Lung (tissue), 12 donors: ENCODE data around the gene FBXO44. TPM values are rescaled to one million over a fixed set of nuclear protein-coding genes. Genes with fewer than 3 reads are reported as not detected.

ENCODE experiments used
- ATAC-seq: fragments of 200-7000 bp; cut with Tn5 transposase; one replicate; pipeline ENCODE4 v1.9.1; 2020; ENCODE audit warnings: moderate number of reproducible peaks; ENCODE audit not compliant: insufficient read depth, low FRiP score
- DNase-seq, 3 donors: peaks; one replicate each; pipeline ENCODE4 v3.0.0-alpha.2; 2013 to 2017
- H3K27ac ChIP-seq, 2 donors: one replicate each; pipeline ENCODE4 v1.5.1; 2013; ENCODE audit warnings: mild to moderate bottlenecking in 2 of 2, moderate library complexity in 2 of 2, control low read depth in 1 of 2, inconsistent platforms in 1 of 2, low read depth in 1 of 2, low read length in 1 of 2
- H3K27me3 ChIP-seq, 3 donors: one replicate each; pipeline ENCODE4 v1.5.1; 2013; ENCODE audit warnings: low read length in 2 of 3; ENCODE audit not compliant: control insufficient read depth in 3 of 3, insufficient read depth in 3 of 3
- H3K36me3 ChIP-seq, 4 donors: one replicate each; pipeline ENCODE4 v1.5.1; 2013; ENCODE audit warnings: low read length in 4 of 4, mild to moderate bottlenecking in 1 of 4, moderate library complexity in 1 of 4; ENCODE audit not compliant: control insufficient read depth in 4 of 4, insufficient read depth in 4 of 4
- H3K4me1 ChIP-seq, 5 donors: one replicate each; pipeline ENCODE4 v1.5.1; 2013; ENCODE audit warnings: low read length in 5 of 5, mild to moderate bottlenecking in 2 of 5, moderate library complexity in 1 of 5; ENCODE audit not compliant: control insufficient read depth in 5 of 5, insufficient read depth in 5 of 5
- H3K4me3 ChIP-seq: one replicate; pipeline ENCODE4 v1.5.1; 2013; ENCODE audit warnings: mild to moderate bottlenecking, control low read depth, moderate library complexity
- H3K9ac ChIP-seq, 2 donors: one replicate each; pipeline ENCODE4 v1.5.1; 2013; ENCODE audit warnings: low read length in 2 of 2, control low read depth in 1 of 2; ENCODE audit not compliant: insufficient read depth in 1 of 2
- H3K9me3 ChIP-seq, 4 donors: one replicate each; pipeline ENCODE4 v1.5.1; 2013; ENCODE audit warnings: low read length in 3 of 4, mild to moderate bottlenecking in 1 of 4, moderate library complexity in 1 of 4; ENCODE audit not compliant: control insufficient read depth in 4 of 4, insufficient read depth in 3 of 4
- WGBS, 2 donors: extraction: QIAGEN DNeasy Blood & Tissue Kit; methylation state at CpG; one replicate each; pipeline ENCODE4 v1.1.7; 2013; 5-methylcytosine and 5-hydroxymethylcytosine counted together
- polyA plus RNA-seq, 2 donors: library from polyadenylated mRNA; stranded (reverse); fragments of 200-250 nt; gene quantifications; one replicate each; pipeline ENCODE4 v1.2.1, GENCODE V29; 2013
- total RNA-seq, 2 donors: library from RNA; depleted of rRNA in 1 of 2; stranded (reverse); fragments of >200 nt in 1 of 2; gene quantifications; one replicate each; pipeline ENCODE4 v1.2.1, GENCODE V29; 2014 to 2021
- TF ChIP-seq, protein P1 (sequence below): IDR thresholded peaks from 2 replicates; pipeline ENCODE4 v1.5.1; 2012; ENCODE audit warnings: mild to moderate bottlenecking; ENCODE audit errors: control extremely low read depth, extremely low read depth
- donor health status: control.
- donor health status: control.
- donor health status: Bipolar disorder and iron deficiency.
- donor health status: healthy.
- donor health status: DM: yes; HTN: yes; CAD: no.

FBXO44 gene
- total and polyA plus RNA-seq, 4 donors: 10.6 to 19.6 (median 14.2) TPM

DNA sequence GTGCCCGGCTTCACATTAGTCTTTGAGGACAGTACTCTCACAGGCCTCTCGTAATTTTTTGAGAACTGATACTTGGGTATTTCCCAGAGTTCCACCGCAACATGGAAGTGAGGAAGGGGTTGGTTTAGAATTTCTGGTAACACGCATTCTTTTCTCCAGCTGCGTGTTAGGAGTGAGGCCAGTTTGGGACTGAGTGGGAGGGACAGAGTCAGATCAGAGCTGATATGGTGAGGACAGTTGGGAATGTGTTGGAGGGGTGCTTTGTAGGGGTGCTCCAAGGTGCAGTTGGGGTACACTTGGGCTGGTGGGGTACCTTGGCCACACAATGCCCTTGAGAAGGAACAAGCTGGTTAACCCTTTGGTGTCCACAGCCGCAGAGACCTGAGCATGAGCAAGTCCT lies 16.1 kb downstream of the FBXO44 start:
- no peaks in the 10 kb centered on the region for H3K27me3 ChIP-seq
- peaks cover 3 to 46% (median 11%) of the 10 kb centered on the region in 4 donors for H3K36me3 ChIP-seq
- DNase-seq: no peak
- H3K27ac ChIP-seq: peak overlapping the region in 1 of 2 donors; percentile 39
- no peak overlapping the region for H3K9ac ChIP-seq
- TF ChIP-seq, protein P1, sequence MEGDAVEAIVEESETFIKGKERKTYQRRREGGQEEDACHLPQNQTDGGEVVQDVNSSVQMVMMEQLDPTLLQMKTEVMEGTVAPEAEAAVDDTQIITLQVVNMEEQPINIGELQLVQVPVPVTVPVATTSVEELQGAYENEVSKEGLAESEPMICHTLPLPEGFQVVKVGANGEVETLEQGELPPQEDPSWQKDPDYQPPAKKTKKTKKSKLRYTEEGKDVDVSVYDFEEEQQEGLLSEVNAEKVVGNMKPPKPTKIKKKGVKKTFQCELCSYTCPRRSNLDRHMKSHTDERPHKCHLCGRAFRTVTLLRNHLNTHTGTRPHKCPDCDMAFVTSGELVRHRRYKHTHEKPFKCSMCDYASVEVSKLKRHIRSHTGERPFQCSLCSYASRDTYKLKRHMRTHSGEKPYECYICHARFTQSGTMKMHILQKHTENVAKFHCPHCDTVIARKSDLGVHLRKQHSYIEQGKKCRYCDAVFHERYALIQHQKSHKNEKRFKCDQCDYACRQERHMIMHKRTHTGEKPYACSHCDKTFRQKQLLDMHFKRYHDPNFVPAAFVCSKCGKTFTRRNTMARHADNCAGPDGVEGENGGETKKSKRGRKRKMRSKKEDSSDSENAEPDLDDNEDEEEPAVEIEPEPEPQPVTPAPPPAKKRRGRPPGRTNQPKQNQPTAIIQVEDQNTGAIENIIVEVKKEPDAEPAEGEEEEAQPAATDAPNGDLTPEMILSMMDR: no peak
- no peaks in the 10 kb centered on the region for H3K9me3 ChIP-seq
- H3K4me3 ChIP-seq: no peak overlapping the region
- no peak for ATAC-seq
- H3K4me1 ChIP-seq: peaks cover 0 to 10% (median 0%) of the 10 kb centered on the region in 5 donors
- 71 to 72% methylated on average over 6 of the region's 6 CpGs for WGBS, 2 donors

DNA sequence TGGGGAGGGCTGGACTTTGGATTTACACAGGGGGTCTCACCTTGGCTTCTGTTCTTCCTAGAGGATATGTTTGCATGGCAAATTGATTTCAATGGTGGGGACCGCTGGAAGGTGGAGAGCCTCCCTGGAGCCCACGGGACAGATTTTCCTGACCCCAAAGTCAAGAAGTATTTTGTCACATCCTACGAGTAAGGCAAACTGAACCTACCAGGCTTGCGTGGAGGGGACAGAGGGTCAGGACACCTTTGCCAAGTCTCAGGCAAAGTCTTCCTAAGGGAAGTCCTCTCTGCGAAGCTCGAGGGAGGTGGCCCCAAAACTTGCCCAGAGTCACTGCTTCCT lies 16.5 kb downstream of the FBXO44 start:
- H3K9ac ChIP-seq: no peak overlapping the region
- ATAC-seq (no peak), DNase-seq (no peak)
- H3K4me3 ChIP-seq: no peak overlapping the region
- H3K9me3 ChIP-seq: no peaks in the 10 kb centered on the region
- no peaks in the 10 kb centered on the region for H3K27me3 ChIP-seq
- WGBS, 2 donors: 66 to 69% methylated on average over 6 of the region's 6 CpGs
- TF ChIP-seq, protein P1: no peak
- peak overlapping the region in 1 of 2 donors; percentile 42 for H3K27ac ChIP-seq
- H3K36me3 ChIP-seq: peaks cover 3 to 46% (median 15%) of the 10 kb centered on the region in 4 donors
- H3K4me1 ChIP-seq: peaks cover 0 to 10% (median 0%) of the 10 kb centered on the region in 5 donors

DNA sequence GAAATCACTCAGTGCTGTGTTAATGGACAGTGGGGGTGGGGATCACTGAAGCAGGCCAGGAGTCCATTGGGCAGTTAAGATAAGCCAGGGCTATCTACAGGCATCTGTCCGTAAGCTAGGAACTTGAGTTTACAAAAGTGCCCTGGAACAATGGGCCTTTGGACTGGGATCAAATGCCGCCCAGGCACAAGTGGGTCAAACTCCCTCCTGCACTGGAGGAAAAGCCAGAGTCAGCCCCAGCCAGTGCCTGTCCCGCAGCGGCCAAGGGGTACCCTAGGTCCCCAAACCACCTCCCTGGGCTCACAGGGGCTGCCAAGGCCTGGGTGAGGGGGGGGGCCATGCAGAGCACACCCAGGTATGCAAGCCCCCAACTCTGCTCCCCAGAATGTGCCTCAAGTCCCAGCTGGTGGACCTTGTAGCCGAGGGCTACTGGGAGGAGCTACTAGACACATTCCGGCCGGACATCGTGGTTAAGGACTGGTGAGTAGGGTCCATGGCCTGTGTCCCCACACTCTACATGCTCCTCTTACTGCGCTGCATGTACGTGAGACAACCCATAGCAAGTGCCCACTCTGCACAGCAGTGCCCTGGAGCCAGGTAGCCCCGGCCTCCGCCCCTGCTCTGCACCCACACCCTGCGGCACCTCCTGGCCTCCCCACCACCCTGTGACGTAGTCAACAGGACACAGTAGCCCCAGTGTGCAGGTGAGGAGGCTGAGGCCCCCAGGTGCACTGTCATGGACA lies 17.0 kb downstream of the FBXO44 start:
- Histone ChIP-seq H3K27ac (peak overlapping the region in 1 of 2 donors; percentile 21), H3K4me1 (peaks cover 0 to 10% (median 0%) of the 10 kb centered on the region in 5 donors), H3K9ac (no peak overlapping the region), H3K9me3 (no peaks in the 10 kb centered on the region), H3K36me3 (peaks cover 3 to 50% (median 16%) of the 10 kb centered on the region in 4 donors), H3K4me3 (no peak overlapping the region), H3K27me3 (no peaks in the 10 kb centered on the region)
- no peak for DNase-seq
- 82 to 86% methylated on average over 14 of the region's 14 CpGs for WGBS, 2 donors
- no peak for ATAC-seq
- TF ChIP-seq, protein P1: no peak
